H1 (cell line): ENCODE results near the gene MAGEA12. TPM values are rescaled to one million over a fixed set of nuclear protein-coding genes. Genes with fewer than 3 reads are reported as not detected.
"Not testable (repeated sequence)": the region's sequence is repeated elsewhere in the genome, so short reads cannot be mapped to it uniquely, and the experiment has no call there.

Experiments used
- CTCF ChIA-PET: fragments of 300-600 bp; sonication (Branson Sonifier 250); formaldehyde crosslinking; loops from one replicate; lab custom pipeline; 2021; ENCODE audit not compliant: partially characterized antibody; lab: Charles Lee
- POLR2A ChIA-PET: fragments of 300-600 bp; sonication (Branson Sonifier 250); formaldehyde crosslinking; loops from one replicate; lab custom pipeline; 2021; ENCODE audit warnings: inconsistent platforms; ENCODE audit not compliant: partially characterized antibody; lab: Charles Lee
- DNase-seq, 2 experiments: peaks; one replicate each; pipeline versions ENCODE4 v3.0.0 to v3.0.0-alpha.2; 2010 to 2022; ENCODE audit warnings: low spot score in 2 of 2, low read depth in 1 of 2, mixed read lengths in 1 of 2
- FAIRE-seq: peaks from 2 replicates; lab custom pipeline; 2011; peaks lifted over from hg19 to GRCh38; lab: Jason Lieb, UNC
- H2AFZ ChIP-seq: 2 replicates; pipeline ENCODE4 v1.8.1; 2012; ENCODE audit warnings: low read length, inconsistent platforms
- H2AK5ac ChIP-seq: 2 replicates; pipeline ENCODE4 v1.6.1; 2013; ENCODE audit warnings: low read depth, low read length
- H2BK120ac ChIP-seq: replicated peaks from 2 replicates; pipeline ENCODE3; 2013; ENCODE audit warnings: low read depth, low read length, inconsistent platforms
- H2BK12ac ChIP-seq: 2 replicates; pipeline ENCODE4 v1.6.1; 2013; ENCODE audit warnings: low read depth, low read length
- H2BK15ac ChIP-seq: 2 replicates; pipeline ENCODE4 v1.6.1; 2013; ENCODE audit warnings: low read length
- H2BK20ac ChIP-seq: 2 replicates; pipeline ENCODE4 v1.6.1; 2013; ENCODE audit warnings: low read length
- H2BK5ac ChIP-seq: 2 replicates; pipeline ENCODE4 v1.6.1; 2013; ENCODE audit warnings: low read depth, low read length
- H3K14ac ChIP-seq: 2 replicates; pipeline ENCODE4 v1.6.1; 2013; ENCODE audit warnings: inconsistent platforms; ENCODE audit not compliant: insufficient read length
- H3K18ac ChIP-seq: 2 replicates; pipeline ENCODE4 v1.6.1; 2013; ENCODE audit warnings: low read length; ENCODE audit errors: extremely low read depth
- H3K23ac ChIP-seq: 2 replicates; pipeline ENCODE4 v1.6.1; 2013; ENCODE audit warnings: inconsistent platforms; ENCODE audit not compliant: insufficient read length
- H3K23me2 ChIP-seq: 2 replicates; pipeline ENCODE4 v1.6.1; 2013; ENCODE audit warnings: low read depth, low read length
- H3K27ac ChIP-seq: 2 replicates; pipeline ENCODE4 v1.6.1; 2011; ENCODE audit warnings: low read depth, low read length, inconsistent platforms
- H3K27me3 ChIP-seq, 4 experiments: replicated peaks in 1 of 4; 1 replicate in 1 of 4; 2 replicates in 3 of 4; pipeline versions ENCODE4 v1.6.1 to v1.8.1; 2011 to 2013; ENCODE audit warnings: low read length in 3 of 4, mild to moderate bottlenecking in 3 of 4, inconsistent platforms in 2 of 4, mixed read lengths in 2 of 4, moderate library complexity in 1 of 4; ENCODE audit not compliant: control insufficient read depth in 3 of 4, insufficient read depth in 3 of 4; ENCODE audit errors: extremely low read depth in 1 of 4
- H3K36me3 ChIP-seq, 4 experiments: 2 replicates each; pipeline versions ENCODE4 v1.6.1 to v1.8.1; 2011 to 2013; ENCODE audit warnings: mild to moderate bottlenecking in 4 of 4, low read length in 3 of 4, moderate library complexity in 2 of 4, control low read depth in 1 of 4, inconsistent platforms in 1 of 4; ENCODE audit not compliant: insufficient read depth in 4 of 4, control insufficient read depth in 2 of 4
- H3K4ac ChIP-seq: replicated peaks from 2 replicates; pipeline ENCODE3; 2013; ENCODE audit warnings: low read length, low read depth, mixed read lengths, inconsistent platforms; ENCODE audit not compliant: insufficient read length
- H3K4me1 ChIP-seq, 4 experiments: replicated peaks in 1 of 4; 1 replicate in 1 of 4; 2 replicates in 3 of 4; pipeline versions ENCODE4 v1.6.1 to v1.8.1; 2011 to 2013; ENCODE audit warnings: low read length in 3 of 4, inconsistent platforms in 2 of 4, mixed read lengths in 1 of 4; ENCODE audit not compliant: insufficient read depth in 4 of 4, control insufficient read depth in 3 of 4
- H3K4me2 ChIP-seq, 2 experiments: 2 replicates each; pipeline versions ENCODE4 v1.6.1 to v1.8.1; 2011 to 2013; ENCODE audit warnings: low read depth in 2 of 2, low read length in 2 of 2, control low read depth in 1 of 2, inconsistent platforms in 1 of 2, mild to moderate bottlenecking in 1 of 2; ENCODE audit not compliant: insufficient read depth in 1 of 2
- H3K4me3 ChIP-seq, 4 experiments: fragments of 200-600, 300-600 bp in 1 of 4; sonication (generic), shearing (Covaris generic), sonication (Bioruptor Twin) in 1 of 4; 2 replicates each; pipeline versions ENCODE4 v1.5.1 to v1.8.1; 2011 to 2016; ENCODE audit warnings: low read length in 4 of 4, low read depth in 3 of 4, control low read depth in 2 of 4, inconsistent platforms in 2 of 4, mild to moderate bottlenecking in 2 of 4, mixed read lengths in 1 of 4, moderate library complexity in 1 of 4; ENCODE audit not compliant: insufficient read depth in 2 of 4; ENCODE audit errors: extremely low read depth in 1 of 4
- H3K56ac ChIP-seq: replicated peaks from 2 replicates; pipeline ENCODE3; 2013; ENCODE audit warnings: low read depth, mild to moderate bottlenecking, mixed read lengths, low read length, inconsistent platforms; ENCODE audit not compliant: insufficient read length
- H3K79me1 ChIP-seq: 2 replicates; pipeline ENCODE4 v1.6.1; 2013; ENCODE audit warnings: low read depth, low read length, control low read depth
- H3K79me2 ChIP-seq, 2 experiments: 2 replicates each; pipeline versions ENCODE4 v1.6.1 to v1.8.1; 2012 to 2013; ENCODE audit warnings: low read length in 2 of 2, mild to moderate bottlenecking in 2 of 2, inconsistent platforms in 1 of 2; ENCODE audit not compliant: insufficient read depth in 2 of 2, control insufficient read depth in 1 of 2
- H3K9ac ChIP-seq, 4 experiments: replicated peaks in 1 of 4; 1 replicate in 1 of 4; 2 replicates in 3 of 4; pipeline versions ENCODE4 v1.6.1 to v1.8.1; 2011 to 2013; ENCODE audit warnings: low read depth in 3 of 4, low read length in 3 of 4, control low read depth in 2 of 4, mild to moderate bottlenecking in 2 of 4, moderate library complexity in 2 of 4, inconsistent platforms in 1 of 4; ENCODE audit errors: extremely low read depth in 1 of 4
- H3K9me3 ChIP-seq, 2 experiments: 2 replicates each; pipeline versions ENCODE4 v1.6.1 to v1.8.1; 2012 to 2013; ENCODE audit warnings: mild to moderate bottlenecking in 2 of 2, moderate library complexity in 2 of 2, control low read depth in 1 of 2, inconsistent platforms in 1 of 2, low read depth in 1 of 2, low read length in 1 of 2, mixed read lengths in 1 of 2; ENCODE audit not compliant: insufficient read depth in 2 of 2
- H4K20me1 ChIP-seq, 2 experiments: replicated peaks in 1 of 2; 2 replicates each; pipeline versions ENCODE3 to v1.8.1; 2011 to 2013; ENCODE audit warnings: inconsistent platforms in 2 of 2, low read length in 2 of 2, mild to moderate bottlenecking in 1 of 2; ENCODE audit not compliant: insufficient read depth in 2 of 2, control insufficient read depth in 1 of 2
- H4K5ac ChIP-seq: 2 replicates; pipeline ENCODE4 v1.6.1; 2013; ENCODE audit warnings: low read length, low read depth, mixed read lengths, inconsistent platforms; ENCODE audit not compliant: insufficient read length
- H4K8ac ChIP-seq: 2 replicates; pipeline ENCODE4 v1.8.0; 2013; ENCODE audit warnings: mild to moderate bottlenecking, moderate library complexity, low read length, inconsistent platforms; ENCODE audit not compliant: insufficient read depth; ENCODE audit errors: extremely low read depth
- H4K91ac ChIP-seq: replicated peaks from 2 replicates; pipeline ENCODE3; 2013; ENCODE audit warnings: low read length, mixed read lengths, inconsistent platforms; ENCODE audit not compliant: insufficient read length
- WGBS, 2 experiments: shearing (Covaris generic) in 1 of 2; methylation state at CpG; one replicate each; pipeline versions ENCODE4 v1.1.6 to v1.1.7; 2013 to 2015; ENCODE audit warnings: low lambda C conversion rate in 2 of 2, mixed read lengths in 2 of 2, inconsistent platforms in 1 of 2, low coverage in 1 of 2, missing lambda C conversion rate in 1 of 2; ENCODE audit not compliant: insufficient replicate concordance in 2 of 2, insufficient coverage in 1 of 2, insufficient read length in 1 of 2; ENCODE audit errors: extremely low coverage in 1 of 2, missing lambda C conversion rate in 1 of 2; 5-methylcytosine and 5-hydroxymethylcytosine counted together
- polyA plus RNA-seq, 7 experiments: library from polyadenylated mRNA; depleted of rRNA in 3 of 7; stranded (reverse) in 5 of 7; unstranded in 2 of 7; fragments of >200 nt in 5 of 7; fragments of 200-250 nt in 2 of 7; gene quantifications; 1 replicate in 5 of 7; 2 replicates in 1 of 7; 4 replicates in 1 of 7; pipeline versions ENCODE4 v1.2.1 to v1.2.3, GENCODE V29; 2011 to 2013; ENCODE audit warnings: missing spikeins in 2 of 7, mixed read lengths in 2 of 7
- total RNA-seq: library from RNA; stranded (reverse); fragmentation: NEBNext Ultra II Directional; extraction: Animal tissue kit (Norgen Biotek cat#: 25700); gene quantifications from 2 replicates; pipeline ENCODE4 v1.2.1, GENCODE V29; 2021

Gene MAGEA12
- total and polyA plus RNA-seq, 2 of the 8 experiments (the other 6 are each of a cell fraction or from before 2014, with no cell fraction given): not detected

GRCh38 chrX:152734143-152734858 is 744 bp downstream of the MAGEA12 start:
- H3K18ac ChIP-seq, POLR2A ChIA-PET, H2AK5ac ChIP-seq, H4K91ac ChIP-seq, H3K27me3 ChIP-seq, H3K4me1 ChIP-seq, H2AFZ ChIP-seq, H3K14ac ChIP-seq, H4K5ac ChIP-seq, H3K23ac ChIP-seq, H4K20me1 ChIP-seq, H3K4me3 ChIP-seq, H3K79me1 ChIP-seq, H3K4ac ChIP-seq, H2BK20ac ChIP-seq, H3K56ac ChIP-seq, DNase-seq, H2BK12ac ChIP-seq, H3K9me3 ChIP-seq, H3K79me2 ChIP-seq, H2BK120ac ChIP-seq, CTCF ChIA-PET, H2BK5ac ChIP-seq, FAIRE-seq, H2BK15ac ChIP-seq, H3K4me2 ChIP-seq, H3K36me3 ChIP-seq, H3K23me2 ChIP-seq, H4K8ac ChIP-seq, H3K27ac ChIP-seq, H3K9ac ChIP-seq: not testable (repeated sequence)
- WGBS, 2 experiments: 80% methylated on average over 3 of the region's 22 CpGs; no CpG with 5 or more reads in 1 of the 2 experiments
